ENCODE results near the gene SPATA21.
"Not testable (repeated sequence)": the region's sequence is repeated elsewhere in the genome, so short reads cannot be mapped to it uniquely, and the experiment has no call there.

DNA sequence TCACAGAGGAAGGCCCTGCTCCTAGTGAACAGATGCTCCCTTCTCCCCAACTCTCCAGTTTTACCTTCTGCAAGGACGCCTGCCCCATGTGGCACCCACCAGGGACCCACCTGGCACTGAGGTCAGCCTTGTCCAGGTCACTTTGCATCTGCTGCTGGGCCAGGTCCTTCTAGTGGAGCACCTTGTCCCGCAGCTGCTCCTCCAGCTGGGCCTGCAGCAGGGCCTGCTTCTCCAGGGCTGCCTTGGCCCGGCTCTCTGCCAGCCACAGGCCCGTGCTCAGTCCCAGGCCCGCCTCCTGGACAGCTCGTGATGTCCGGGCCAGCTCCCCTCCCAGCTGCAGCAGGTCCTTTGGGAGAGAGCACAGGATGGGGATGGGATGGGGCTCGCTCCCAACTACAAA lies 49.1 kb upstream of the SPATA21 start:
- TF ChIP-seq, protein P1, sequence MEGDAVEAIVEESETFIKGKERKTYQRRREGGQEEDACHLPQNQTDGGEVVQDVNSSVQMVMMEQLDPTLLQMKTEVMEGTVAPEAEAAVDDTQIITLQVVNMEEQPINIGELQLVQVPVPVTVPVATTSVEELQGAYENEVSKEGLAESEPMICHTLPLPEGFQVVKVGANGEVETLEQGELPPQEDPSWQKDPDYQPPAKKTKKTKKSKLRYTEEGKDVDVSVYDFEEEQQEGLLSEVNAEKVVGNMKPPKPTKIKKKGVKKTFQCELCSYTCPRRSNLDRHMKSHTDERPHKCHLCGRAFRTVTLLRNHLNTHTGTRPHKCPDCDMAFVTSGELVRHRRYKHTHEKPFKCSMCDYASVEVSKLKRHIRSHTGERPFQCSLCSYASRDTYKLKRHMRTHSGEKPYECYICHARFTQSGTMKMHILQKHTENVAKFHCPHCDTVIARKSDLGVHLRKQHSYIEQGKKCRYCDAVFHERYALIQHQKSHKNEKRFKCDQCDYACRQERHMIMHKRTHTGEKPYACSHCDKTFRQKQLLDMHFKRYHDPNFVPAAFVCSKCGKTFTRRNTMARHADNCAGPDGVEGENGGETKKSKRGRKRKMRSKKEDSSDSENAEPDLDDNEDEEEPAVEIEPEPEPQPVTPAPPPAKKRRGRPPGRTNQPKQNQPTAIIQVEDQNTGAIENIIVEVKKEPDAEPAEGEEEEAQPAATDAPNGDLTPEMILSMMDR (IDR thresholded peaks at IDR 0.05): not testable (repeated sequence)
- TF ChIP-seq POLR2A, EP300, POLR2AphosphoS5 (IDR thresholded peaks at IDR 0.05): not testable (repeated sequence)
